GM18502 (cell line): ENCODE data around the gene SMARCC2.
"Not testable (repeated sequence)": the region's sequence is repeated elsewhere in the genome, so short reads cannot be mapped to it uniquely, and the experiment has no call there.

Source experiments
- ATAC-seq: cut with Tn5 transposase; IDR thresholded peaks from one replicate; pipeline ENCODE4 v1.9.1; 2021; ENCODE audit warnings: mild to moderate bottlenecking; ENCODE audit not compliant: unreplicated experiment, poor library complexity

Gene SMARCC2

GRCh38 chr12:56213878-56214277, 24.6 kb upstream of the SMARCC2 start:
- ATAC-seq: no peak

GRCh38 chr12:56212361-56212760, 23.1 kb upstream of the SMARCC2 start:
- no peak for ATAC-seq

- no peak for ATAC-seq
These were observed 18.7 kb upstream of the SMARCC2 start for GRCh38 chr12:56208006-56208405.

- ATAC-seq: no peak
These were observed 17.3 kb upstream of the SMARCC2 start for GRCh38 chr12:56206452-56207166.

GRCh38 chr12:56205445-56205844, 16.2 kb upstream of the SMARCC2 start:
- ATAC-seq: no peak

GRCh38 chr12:56204275-56204674, 15.0 kb upstream of the SMARCC2 start:
- no peak for ATAC-seq

GRCh38 chr12:56202838-56203237, 13.6 kb upstream of the SMARCC2 start:
- no peak for ATAC-seq

GRCh38 chr12:56202366-56202765, 13.1 kb upstream of the SMARCC2 start:
- ATAC-seq: no peak

GRCh38 chr12:56198836-56199235, 9.6 kb upstream of the SMARCC2 start:
- ATAC-seq: no peak

GRCh38 chr12:56197921-56198635, 8.8 kb upstream of the SMARCC2 start:
- no peak for ATAC-seq

- not testable (repeated sequence) for ATAC-seq
These were observed 7.7 kb upstream of the SMARCC2 start for GRCh38 chr12:56196818-56197550.

- no peak for ATAC-seq
These were observed 3.8 kb upstream of the SMARCC2 start for GRCh38 chr12:56193025-56193578.

GRCh38 chr12:56192582-56192981, 3.3 kb upstream of the SMARCC2 start:
- ATAC-seq: no peak

GRCh38 chr12:56190695-56191155, 1.4 kb upstream of the SMARCC2 start:
- no peak for ATAC-seq

- peak; percentile 38 for ATAC-seq
These were observed 823 bp upstream of the SMARCC2 start for GRCh38 chr12:56189918-56190694.

- peak; percentile 6 for ATAC-seq
These were observed 545 bp downstream of the SMARCC2 start for GRCh38 chr12:56188778-56189098.

- ATAC-seq: no peak
These were observed 1.0 kb downstream of the SMARCC2 start for GRCh38 chr12:56188131-56188777.

- no peak for ATAC-seq
These were observed 2.3 kb downstream of the SMARCC2 start for GRCh38 chr12:56186957-56187356.

GRCh38 chr12:56178347-56178746, 10.9 kb downstream of the SMARCC2 start:
- no peak for ATAC-seq

- ATAC-seq: no peak
These were observed 16.4 kb downstream of the SMARCC2 start for GRCh38 chr12:56172839-56173238.
